Measurements from ENCODE around the gene RSPH3. TPM values are rescaled to one million over a fixed set of nuclear protein-coding genes. Genes with fewer than 3 reads are reported as not detected.
"Not testable (repeated sequence)": the region's sequence is repeated elsewhere in the genome, so short reads cannot be mapped to it uniquely, and the experiment has no call there.

RSPH3 gene
- total RNA-seq, 2 donors from 2014 or later, result 4.7 to 7.8 TPM

DNA sequence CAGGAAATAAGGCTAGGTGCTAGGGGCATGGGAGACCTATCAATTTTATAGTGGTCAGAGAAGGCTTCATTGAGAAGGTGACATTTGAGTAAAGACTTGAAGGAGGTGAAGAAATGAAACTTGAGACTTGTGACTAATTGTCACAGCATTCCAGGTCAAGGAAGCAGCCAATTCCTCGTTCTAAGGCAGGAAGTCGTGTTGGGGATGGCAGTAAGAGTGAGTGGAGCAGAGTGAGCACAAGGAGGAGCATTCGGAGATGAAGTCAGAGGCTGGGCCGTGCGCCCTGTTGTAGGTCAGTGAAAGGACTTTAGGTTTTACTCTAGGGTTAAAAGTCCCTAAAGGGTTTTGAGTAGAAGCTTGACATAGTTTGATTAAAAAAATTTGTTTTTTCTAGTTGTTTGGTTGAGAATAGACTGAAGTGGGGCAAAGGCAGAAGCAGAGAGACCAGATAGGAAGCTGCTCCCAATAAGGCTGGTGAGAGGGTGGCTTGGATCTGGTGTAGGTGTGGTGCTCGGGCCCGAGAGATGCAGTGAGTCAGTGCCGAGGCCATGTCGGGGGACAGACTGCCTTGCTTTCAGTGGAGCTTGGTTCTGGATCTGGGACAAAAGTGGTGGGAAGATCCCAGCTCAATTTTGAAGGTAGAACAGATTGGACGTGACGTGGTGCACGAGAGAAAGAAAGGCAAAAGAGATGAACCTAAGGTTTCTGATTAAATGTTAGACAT, 2.6 kb upstream of the RSPH3 start:
- peaks cover 4 to 16% of the 10 kb centered on the region in 2 donors for H3K4me1 ChIP-seq (ENCODE audit: control insufficient read depth in 1 of 2, low read depth in 2 of 2)
- TF ChIP-seq, protein P1, sequence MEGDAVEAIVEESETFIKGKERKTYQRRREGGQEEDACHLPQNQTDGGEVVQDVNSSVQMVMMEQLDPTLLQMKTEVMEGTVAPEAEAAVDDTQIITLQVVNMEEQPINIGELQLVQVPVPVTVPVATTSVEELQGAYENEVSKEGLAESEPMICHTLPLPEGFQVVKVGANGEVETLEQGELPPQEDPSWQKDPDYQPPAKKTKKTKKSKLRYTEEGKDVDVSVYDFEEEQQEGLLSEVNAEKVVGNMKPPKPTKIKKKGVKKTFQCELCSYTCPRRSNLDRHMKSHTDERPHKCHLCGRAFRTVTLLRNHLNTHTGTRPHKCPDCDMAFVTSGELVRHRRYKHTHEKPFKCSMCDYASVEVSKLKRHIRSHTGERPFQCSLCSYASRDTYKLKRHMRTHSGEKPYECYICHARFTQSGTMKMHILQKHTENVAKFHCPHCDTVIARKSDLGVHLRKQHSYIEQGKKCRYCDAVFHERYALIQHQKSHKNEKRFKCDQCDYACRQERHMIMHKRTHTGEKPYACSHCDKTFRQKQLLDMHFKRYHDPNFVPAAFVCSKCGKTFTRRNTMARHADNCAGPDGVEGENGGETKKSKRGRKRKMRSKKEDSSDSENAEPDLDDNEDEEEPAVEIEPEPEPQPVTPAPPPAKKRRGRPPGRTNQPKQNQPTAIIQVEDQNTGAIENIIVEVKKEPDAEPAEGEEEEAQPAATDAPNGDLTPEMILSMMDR (IDR thresholded peaks at IDR 0.05), result no peak
- ATAC-seq (ENCODE audit: insufficient number of reproducible peaks, low FRiP score, low read depth), result no peak
- no peaks in the 10 kb centered on the region for H3K27me3 ChIP-seq (replicated peaks; ENCODE audit: insufficient read depth)
- H3K4me3 ChIP-seq, result no peak overlapping the region
- no peaks in the 10 kb centered on the region for H3K36me3 ChIP-seq
- no peaks in the 10 kb centered on the region for H3K9me3 ChIP-seq
- no peak overlapping the region for H3K27ac ChIP-seq
- DNase-seq (ENCODE audit: low spot score), result no peak

DNA sequence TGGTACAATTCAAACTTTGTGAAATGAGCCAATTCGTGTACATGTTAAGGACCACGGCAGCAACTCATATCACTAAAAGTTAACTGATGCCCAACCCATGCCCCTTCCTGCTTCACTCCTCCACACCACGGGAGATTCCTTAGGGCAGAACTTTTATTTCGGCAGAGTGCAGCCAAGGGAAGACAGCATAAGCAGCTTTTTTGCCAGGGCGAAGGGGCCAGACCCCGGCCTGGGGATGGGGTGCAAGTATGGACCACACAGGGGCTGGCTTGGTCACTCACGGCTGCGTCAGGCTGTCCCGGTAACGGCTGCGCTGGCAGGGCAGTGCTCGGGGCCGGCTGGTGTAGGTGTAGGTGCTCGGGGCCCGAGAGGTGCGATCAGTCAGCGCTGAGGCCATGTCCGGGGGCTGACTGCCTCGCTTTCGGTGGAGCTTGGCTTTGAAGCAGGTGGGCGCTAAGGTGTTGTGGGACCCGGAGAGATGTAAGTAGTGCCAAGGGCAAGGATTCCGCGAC, 792 bp downstream of the RSPH3 start:
- Histone ChIP-seq H3K27me3 (replicated peaks; ENCODE audit: insufficient read depth) (no peaks in the 10 kb centered on the region), H3K9me3 (no peaks in the 10 kb centered on the region), H3K36me3 (no peaks in the 10 kb centered on the region), H3K4me1 (ENCODE audit: control insufficient read depth in 1 of 2, low read depth in 2 of 2) (peaks cover 4 to 16% of the 10 kb centered on the region in 2 donors), H3K4me3 (peak overlapping the region; percentile 83), H3K27ac (peak overlapping the region; percentile 16 to 42)
- peak; percentile 6 for ATAC-seq (ENCODE audit: insufficient number of reproducible peaks, low FRiP score, low read depth)
- DNase-seq (ENCODE audit: low spot score), result no peak
- TF ChIP-seq, protein P1 (IDR thresholded peaks at IDR 0.05), result no peak

DNA sequence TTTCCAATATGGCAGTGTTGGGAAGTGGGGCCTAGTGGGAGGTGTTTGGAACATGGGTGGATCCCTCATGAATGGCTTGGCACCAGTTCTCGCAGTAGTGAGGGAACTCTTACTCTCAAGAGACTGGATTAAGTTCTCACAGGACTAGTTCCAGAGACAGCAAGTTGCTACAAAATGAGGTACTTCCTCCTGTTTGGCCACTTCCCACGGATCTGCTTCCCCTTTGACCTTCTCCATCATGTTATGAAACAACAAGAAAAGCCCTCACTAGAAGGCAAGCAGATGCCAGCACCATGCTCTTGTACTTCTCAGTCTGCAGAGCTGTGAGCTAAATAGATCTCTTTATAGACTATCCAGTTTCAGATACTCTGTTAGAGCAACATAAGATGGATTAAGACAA, 3.1 kb downstream of the RSPH3 start:
- no peaks in the 10 kb centered on the region for H3K36me3 ChIP-seq
- ATAC-seq (ENCODE audit: insufficient number of reproducible peaks, low FRiP score, low read depth), result no peak

DNA sequence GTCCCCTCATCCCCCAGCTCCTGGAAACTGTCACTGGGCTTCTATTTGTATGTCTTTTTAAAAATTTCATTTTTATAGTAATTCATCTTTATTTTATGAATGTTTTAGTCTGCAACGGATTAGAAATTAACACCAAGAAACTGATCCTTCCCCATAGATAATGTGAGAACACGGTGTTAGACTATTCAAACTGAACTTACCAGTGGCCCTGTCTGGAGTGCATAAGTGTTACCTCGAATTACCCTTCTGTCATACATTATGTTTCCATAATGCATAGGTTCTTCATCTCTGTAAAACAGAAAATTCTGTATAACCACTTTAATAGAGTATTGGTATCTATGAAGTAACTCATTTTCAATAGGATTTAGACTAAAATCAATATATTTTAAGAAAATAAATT, 6.4 kb downstream of the RSPH3 start:
- Histone ChIP-seq H3K27me3 (replicated peaks; ENCODE audit: insufficient read depth) (no peaks in the 10 kb centered on the region), H3K4me3 (no peak overlapping the region), H3K4me1 (ENCODE audit: control insufficient read depth in 1 of 2, low read depth in 2 of 2) (peaks cover 0 to 1% of the 10 kb centered on the region in 2 donors), H3K27ac (no peak overlapping the region), H3K36me3 (no peaks in the 10 kb centered on the region), H3K9me3 (peaks cover 2% of the 10 kb centered on the region)
- TF ChIP-seq, protein P1 (IDR thresholded peaks at IDR 0.05), result no peak
- DNase-seq (ENCODE audit: low spot score), result no peak
- no peak for ATAC-seq (ENCODE audit: insufficient number of reproducible peaks, low FRiP score, low read depth)

More for the DNA sequence above, 3.1 kb downstream of the RSPH3 start:
- TF ChIP-seq, protein P1 (IDR thresholded peaks at IDR 0.05), result no peak
- no peak overlapping the region for H3K27ac ChIP-seq
- no peaks in the 10 kb centered on the region for H3K27me3 ChIP-seq (replicated peaks; ENCODE audit: insufficient read depth)
- H3K9me3 ChIP-seq, result no peaks in the 10 kb centered on the region
- H3K4me1 ChIP-seq (ENCODE audit: control insufficient read depth in 1 of 2, low read depth in 2 of 2), result peaks cover 4 to 16% of the 10 kb centered on the region in 2 donors
- DNase-seq (ENCODE audit: low spot score), result no peak
- no peak overlapping the region for H3K4me3 ChIP-seq

DNA sequence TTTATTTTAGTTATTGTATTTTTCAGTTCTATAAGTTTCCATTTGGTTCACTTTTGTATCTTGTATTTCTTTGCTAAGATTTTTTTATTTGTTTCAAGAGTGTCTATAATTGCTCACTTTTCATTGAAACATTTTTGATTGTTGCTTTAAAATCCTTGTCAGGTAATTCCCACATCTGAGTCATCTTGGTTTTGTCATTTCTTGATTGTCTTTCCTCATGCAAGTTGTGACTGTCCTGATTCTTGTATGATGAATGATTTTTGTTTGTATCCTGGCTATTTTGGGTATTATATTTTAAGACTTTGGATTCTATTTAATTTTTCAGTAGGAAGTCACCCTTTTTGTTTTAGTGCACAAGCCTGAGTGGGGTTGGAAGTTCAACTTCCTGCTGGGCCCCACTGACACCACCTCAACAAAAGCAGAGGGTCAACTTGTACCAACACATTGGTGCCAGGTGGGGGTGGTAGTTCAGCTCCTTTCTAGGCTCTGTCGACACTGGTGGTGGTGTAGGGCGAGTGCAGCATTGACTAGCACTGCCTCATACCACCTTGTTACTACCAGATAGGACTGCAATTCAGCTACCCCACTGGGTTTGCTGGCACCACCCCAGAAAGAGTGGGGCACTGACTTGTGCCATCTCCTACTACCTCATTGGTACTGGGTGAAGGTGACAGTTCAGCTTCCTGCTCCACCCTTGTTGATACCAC, 8.8 kb downstream of the RSPH3 start:
- TF ChIP-seq, protein P1 (IDR thresholded peaks at IDR 0.05), result no peak
- H3K27ac ChIP-seq, result no peak overlapping the region
- no peak for DNase-seq (ENCODE audit: low spot score)
- no peaks in the 10 kb centered on the region for H3K36me3 ChIP-seq
- ATAC-seq (ENCODE audit: insufficient number of reproducible peaks, low FRiP score, low read depth), result no peak
- H3K27me3 ChIP-seq (replicated peaks; ENCODE audit: insufficient read depth), result no peaks in the 10 kb centered on the region
- no peaks in the 10 kb centered on the region for H3K4me1 ChIP-seq (ENCODE audit: control insufficient read depth in 1 of 2, low read depth in 2 of 2)
- peaks cover 3% of the 10 kb centered on the region for H3K9me3 ChIP-seq
- no peak overlapping the region for H3K4me3 ChIP-seq

DNA sequence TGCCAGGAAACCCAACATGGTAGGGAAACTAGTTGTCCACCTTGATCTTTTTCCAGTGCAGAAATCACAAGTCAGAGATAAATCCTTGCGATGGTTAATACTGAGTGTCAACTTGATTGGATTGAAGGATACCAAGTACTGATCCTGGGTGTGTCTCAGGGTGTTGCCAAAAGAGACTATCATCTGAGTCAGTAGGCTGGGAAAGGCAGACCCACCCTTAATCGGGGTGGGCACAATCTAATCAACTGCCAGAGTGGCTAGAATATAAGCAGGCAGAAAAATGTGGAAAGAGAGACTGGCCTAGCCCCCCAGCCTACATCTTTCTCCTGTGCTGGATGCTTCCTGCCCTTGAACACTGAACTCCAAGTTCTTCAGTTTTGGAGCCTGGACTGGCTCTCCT, 10.3 kb downstream of the RSPH3 start:
- H3K27me3 ChIP-seq (replicated peaks; ENCODE audit: insufficient read depth); ATAC-seq (ENCODE audit: insufficient number of reproducible peaks, low FRiP score, low read depth); H3K9me3 ChIP-seq; H3K4me3 ChIP-seq; H3K4me1 ChIP-seq (ENCODE audit: control insufficient read depth in 1 of 2, low read depth in 2 of 2); H3K27ac ChIP-seq; DNase-seq (ENCODE audit: low spot score); H3K36me3 ChIP-seq: not testable (repeated sequence)
